Thyroid gland (tissue), 4 donors: ENCODE data around the gene RIBC1.

ENCODE experiments used
- CTCF ChIP-seq, 6 experiments: fragments of 200-600 bp in 3 of 6; fragments of 450-650 bp in 3 of 6; sonication (generic) in 3 of 6; IDR thresholded peaks; one replicate each; pipeline ENCODE4 v1.5.1; 2016 to 2019; ENCODE audit warnings: antibody characterized with exemption in 6 of 6, mild to moderate bottlenecking in 2 of 6, inconsistent platforms in 1 of 6, moderate library complexity in 1 of 6
- POLR2A ChIP-seq, 2 donors: fragments of 450-650 bp; IDR thresholded peaks; one replicate each; pipeline ENCODE4 v1.6.1; 2017; ENCODE audit warnings: antibody characterized with exemption in 2 of 2, mild to moderate bottlenecking in 2 of 2, moderate library complexity in 1 of 2

GRCh38 chrX:53422861-53423306 lies at the start of gene RIBC1:
- TF ChIP-seq POLR2A (IDR thresholded peaks at IDR 0.05) (no peak), CTCF (IDR thresholded peaks at IDR 0.05) (no peak)
